Trophoblast cell (in vitro differentiated cells and primary cell): ENCODE data around the gene KPTN.

Experiments used
- DNase-seq, 2 donors: peaks; one replicate each; pipeline ENCODE4 v3.0.0-alpha.2; 2016
- H2AFZ ChIP-seq: 2 replicates; pipeline ENCODE4 v1.6.1; 2013; ENCODE audit warnings: low read length, moderate library complexity, mild to moderate bottlenecking; ENCODE audit not compliant: insufficient read depth, poor library complexity
- H2AK5ac ChIP-seq: 2 replicates; pipeline ENCODE4 v1.6.1; 2013; ENCODE audit warnings: mild to moderate bottlenecking, low read length
- H2BK120ac ChIP-seq: 2 replicates; pipeline ENCODE4 v1.6.1; 2013; ENCODE audit warnings: low read length, mild to moderate bottlenecking, moderate library complexity; ENCODE audit not compliant: insufficient read depth, poor library complexity
- H2BK12ac ChIP-seq: 2 replicates; pipeline ENCODE4 v1.6.1; 2013; ENCODE audit warnings: mild to moderate bottlenecking, low read length, moderate library complexity
- H2BK5ac ChIP-seq: 2 replicates; pipeline ENCODE4 v1.6.1; 2013; ENCODE audit warnings: low read length, low read depth, moderate library complexity, mild to moderate bottlenecking; ENCODE audit not compliant: poor library complexity
- H3K14ac ChIP-seq: 2 replicates; pipeline ENCODE4 v1.6.1; 2013; ENCODE audit warnings: mild to moderate bottlenecking, low read length
- H3K18ac ChIP-seq: 2 replicates; pipeline ENCODE4 v1.6.1; 2013; ENCODE audit warnings: mild to moderate bottlenecking, low read length
- H3K23ac ChIP-seq: 2 replicates; pipeline ENCODE4 v1.6.1; 2013; ENCODE audit warnings: low read length
- H3K27ac ChIP-seq: 2 replicates; pipeline ENCODE4 v1.5.1; 2013; ENCODE audit warnings: low read depth, mild to moderate bottlenecking, inconsistent platforms, low read length, moderate library complexity
- H3K27me3 ChIP-seq: 2 replicates; pipeline ENCODE4 v1.6.1; 2013; ENCODE audit warnings: inconsistent platforms, mild to moderate bottlenecking, low read length, moderate library complexity; ENCODE audit not compliant: insufficient read depth
- H3K36me3 ChIP-seq, 2 experiments: 1 replicate in 1 of 2; 2 replicates in 1 of 2; pipeline ENCODE4 v1.6.1; 2013; ENCODE audit warnings: low read length in 2 of 2, mild to moderate bottlenecking in 2 of 2, moderate library complexity in 1 of 2; ENCODE audit not compliant: insufficient read depth in 2 of 2, control insufficient read depth in 1 of 2
- H3K4ac ChIP-seq: 2 replicates; pipeline ENCODE4 v1.6.1; 2013; ENCODE audit warnings: low read depth, mild to moderate bottlenecking, low read length, moderate library complexity
- H3K4me1 ChIP-seq, 2 experiments: 1 replicate in 1 of 2; 2 replicates in 1 of 2; pipeline ENCODE4 v1.6.1; 2013; ENCODE audit warnings: low read length in 2 of 2, mild to moderate bottlenecking in 2 of 2, moderate library complexity in 1 of 2; ENCODE audit not compliant: insufficient read depth in 2 of 2, control insufficient read depth in 1 of 2
- H3K4me2 ChIP-seq: 2 replicates; pipeline ENCODE4 v1.6.1; 2013; ENCODE audit warnings: inconsistent platforms, mild to moderate bottlenecking, low read length, moderate library complexity
- H3K4me3 ChIP-seq: 2 replicates; pipeline ENCODE4 v1.5.1; 2013; ENCODE audit warnings: mild to moderate bottlenecking, low read depth, low read length, inconsistent platforms
- H3K79me1 ChIP-seq: one replicate; pipeline ENCODE4 v1.6.1; 2013; ENCODE audit warnings: low read length
- H3K79me2 ChIP-seq: 2 replicates; pipeline ENCODE4 v1.6.1; 2013; ENCODE audit warnings: low read length, mild to moderate bottlenecking; ENCODE audit not compliant: control insufficient read depth, insufficient read depth, poor library complexity
- H3K9ac ChIP-seq: 2 replicates; pipeline ENCODE4 v1.6.1; 2013; ENCODE audit warnings: mild to moderate bottlenecking, low read length
- H3K9me3 ChIP-seq: 2 replicates; pipeline ENCODE4 v1.6.1; 2013; ENCODE audit warnings: low read depth, mild to moderate bottlenecking, control low read depth, inconsistent platforms, low read length; ENCODE audit not compliant: insufficient read depth
- H4K12ac ChIP-seq: 2 replicates; pipeline ENCODE4 v1.6.1; 2013; ENCODE audit warnings: low read depth, mild to moderate bottlenecking, low read length, moderate library complexity
- H4K8ac ChIP-seq: 2 replicates; pipeline ENCODE4 v1.6.1; 2013; ENCODE audit warnings: low read depth, mild to moderate bottlenecking, low read length, moderate library complexity
- H4K91ac ChIP-seq: one replicate; pipeline ENCODE4 v1.6.1; 2013; ENCODE audit warnings: low read depth, mild to moderate bottlenecking, low read length, moderate library complexity
- WGBS: extraction: QIAGEN DNeasy Blood & Tissue Kit; methylation state at CpG from one replicate; pipeline ENCODE4 v1.1.7; 2013; ENCODE audit warnings: missing lambda C conversion rate; ENCODE audit not compliant: insufficient read length, insufficient coverage; ENCODE audit errors: extremely low coverage; 5-methylcytosine and 5-hydroxymethylcytosine counted together

Gene KPTN

GRCh38 chr19:47512948-47513319, 28.9 kb upstream of the KPTN start:
- Histone ChIP-seq H3K4me2 (peak overlapping the region; percentile 34), H3K27me3 (no peaks in the 10 kb centered on the region), H3K18ac (no peak overlapping the region), H3K14ac (no peak overlapping the region), H2BK5ac (no peak overlapping the region), H4K12ac (no peak overlapping the region), H3K4ac (peak overlapping the region; percentile 84), H3K9me3 (no peaks in the 10 kb centered on the region), H4K91ac (no peak overlapping the region), H3K23ac (no peak overlapping the region), H3K79me2 (peaks cover 23% of the 10 kb centered on the region), H2AFZ (no peak overlapping the region), H2BK120ac (no peak overlapping the region), H3K79me1 (peaks cover 8% of the 10 kb centered on the region), H4K8ac (no peak overlapping the region), H3K4me1 (peaks cover 10 to 15% of the 10 kb centered on the region in 2 experiments), H3K4me3 (no peak overlapping the region), H3K36me3 (peaks cover 2 to 5% of the 10 kb centered on the region in 2 experiments), H2AK5ac (no peak overlapping the region), H2BK12ac (no peak overlapping the region), H3K9ac (no peak overlapping the region), H3K27ac (no peak overlapping the region)
- no peak for DNase-seq
- WGBS: no CpG with 5 or more reads among the region's 8 CpGs

- Histone ChIP-seq H4K91ac (no peak overlapping the region), H2BK5ac (no peak overlapping the region), H3K9me3 (no peaks in the 10 kb centered on the region), H2AFZ (no peak overlapping the region), H3K79me2 (peaks cover 23% of the 10 kb centered on the region), H3K18ac (no peak overlapping the region), H3K79me1 (peaks cover 8% of the 10 kb centered on the region), H3K4me1 (peaks cover 13 to 18% of the 10 kb centered on the region in 2 experiments), H3K4me2 (no peak overlapping the region), H3K27me3 (no peaks in the 10 kb centered on the region), H3K36me3 (peaks cover 2 to 5% of the 10 kb centered on the region in 2 experiments), H3K9ac (no peak overlapping the region), H4K12ac (no peak overlapping the region), H3K4me3 (no peak overlapping the region), H4K8ac (no peak overlapping the region), H3K4ac (peak overlapping the region; percentile 84), H3K27ac (no peak overlapping the region), H3K23ac (no peak overlapping the region), H2AK5ac (no peak overlapping the region), H3K14ac (no peak overlapping the region), H2BK12ac (no peak overlapping the region), H2BK120ac (no peak overlapping the region)
- no CpG with 5 or more reads among the region's 11 CpGs for WGBS
- DNase-seq: no peak
Measured at GRCh38 chr19:47512183-47512947, 28.3 kb upstream of the KPTN start.

DNA sequence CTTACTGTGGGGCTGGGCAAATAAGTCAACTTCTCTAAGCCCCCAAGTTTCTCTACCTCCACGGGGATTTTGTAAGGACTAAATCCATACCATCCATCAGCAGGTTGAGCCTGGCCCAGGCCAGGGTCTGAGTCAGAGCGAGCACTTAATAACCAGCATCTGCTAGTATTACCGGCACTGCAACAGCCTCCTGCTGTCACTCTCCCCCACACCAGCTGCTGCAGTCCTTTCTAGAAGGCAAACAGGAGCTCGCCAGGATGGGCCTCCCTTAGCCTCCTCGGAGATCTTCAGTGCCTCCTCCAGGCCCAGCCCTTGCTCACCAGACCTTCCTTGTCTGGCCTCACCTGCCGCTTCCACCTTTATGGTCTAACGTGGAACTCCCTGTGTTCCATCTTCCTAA, 27.7 kb upstream of the KPTN start:
- Histone ChIP-seq H2BK120ac (no peak overlapping the region), H3K79me2 (peaks cover 23% of the 10 kb centered on the region), H3K18ac (no peak overlapping the region), H3K9ac (no peak overlapping the region), H2AFZ (no peak overlapping the region), H3K23ac (no peak overlapping the region), H3K27me3 (no peaks in the 10 kb centered on the region), H3K9me3 (no peaks in the 10 kb centered on the region), H3K4ac (peak overlapping the region; percentile 38), H2BK12ac (no peak overlapping the region), H4K91ac (no peak overlapping the region), H3K4me1 (peaks cover 17 to 22% of the 10 kb centered on the region in 2 experiments), H3K4me2 (no peak overlapping the region), H3K27ac (no peak overlapping the region), H4K12ac (no peak overlapping the region), H3K14ac (no peak overlapping the region), H3K79me1 (peaks cover 8% of the 10 kb centered on the region), H3K36me3 (peaks cover 2 to 5% of the 10 kb centered on the region in 2 experiments), H2AK5ac (no peak overlapping the region), H2BK5ac (no peak overlapping the region), H3K4me3 (no peak overlapping the region), H4K8ac (no peak overlapping the region)
- WGBS: no CpG with 5 or more reads among the region's 7 CpGs
- DNase-seq: peak in 1 of 2 donors; percentile 4

- H3K4me1 ChIP-seq: peaks cover 17 to 22% of the 10 kb centered on the region in 2 experiments
- WGBS: no CpG with 5 or more reads among the region's 6 CpGs
- no peak overlapping the region for H3K18ac ChIP-seq
- DNase-seq: no peak
- peaks cover 8% of the 10 kb centered on the region for H3K79me1 ChIP-seq
- H4K12ac ChIP-seq: no peak overlapping the region
- H2BK5ac ChIP-seq: no peak overlapping the region
- no peak overlapping the region for H3K27ac ChIP-seq
- no peaks in the 10 kb centered on the region for H3K9me3 ChIP-seq
- H2BK12ac ChIP-seq: no peak overlapping the region
- peaks cover 23% of the 10 kb centered on the region for H3K79me2 ChIP-seq
- H3K9ac ChIP-seq: no peak overlapping the region
- no peak overlapping the region for H3K4me2 ChIP-seq
- no peak overlapping the region for H3K23ac ChIP-seq
- no peak overlapping the region for H2AFZ ChIP-seq
- H3K27me3 ChIP-seq: no peaks in the 10 kb centered on the region
- H3K36me3 ChIP-seq: peaks cover 2 to 9% of the 10 kb centered on the region in 2 experiments
- no peak overlapping the region for H3K14ac ChIP-seq
- no peak overlapping the region for H2AK5ac ChIP-seq
- H3K4ac ChIP-seq: peak overlapping the region; percentile 72
- H3K4me3 ChIP-seq: no peak overlapping the region
- no peak overlapping the region for H2BK120ac ChIP-seq
- no peak overlapping the region for H4K91ac ChIP-seq
- H4K8ac ChIP-seq: no peak overlapping the region
Measured at GRCh38 chr19:47511128-47511517, 27.1 kb upstream of the KPTN start.
